ENCODE results near the gene PHF19. TPM values are rescaled to one million over a fixed set of nuclear protein-coding genes. Genes with fewer than 3 reads are reported as not detected.

The PHF19 gene
- 35.5 and 40.1 TPM in 2 replicates for total RNA-seq (2014; rRNA removed; shearing (Covaris generic))

DNA sequence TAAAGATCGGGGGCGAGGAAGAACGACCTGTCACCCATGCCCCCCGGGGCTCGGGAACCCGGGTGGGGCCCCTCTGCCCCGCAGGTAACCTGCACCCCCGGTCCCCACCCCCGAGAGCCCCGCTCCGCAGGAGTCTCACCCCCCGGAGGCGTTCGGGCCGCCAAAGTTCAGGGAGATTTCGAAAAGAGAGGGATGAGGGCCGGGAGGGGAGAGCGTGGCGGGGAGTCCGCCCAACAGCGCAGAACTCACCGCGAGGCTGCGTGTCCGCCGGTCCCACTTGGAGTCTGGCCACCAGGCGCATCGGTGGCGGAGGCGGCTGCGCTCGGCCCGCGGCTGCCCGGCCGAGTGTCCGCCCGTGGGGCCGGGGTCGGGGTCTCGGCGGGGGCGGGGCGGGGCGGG, at the start of gene PHF19:
PHF19 (minus strand) TSS at position 347 of the 399 bp plus-strand sequence. CDS start 2,447 bp downstream, outside the sequence.
- DNase-seq, result no peak
- peaks cover 4% of the 10 kb centered on the region for H3K36me3 ChIP-seq (replicated peaks; ENCODE audit: control insufficient read depth, insufficient read depth, low read length)
- peak within 1 kb of the TSS; percentile 74 for H3K4me3 ChIP-seq (ENCODE audit: insufficient read depth, low read depth, low read length)
- peaks cover 3% of the 10 kb centered on the region; the same call in 1 of the 2 replicates for H3K27me3 ChIP-seq (ENCODE audit: control insufficient read depth, insufficient read depth, low read length)

- no peaks in the 10 kb centered on the region; the same call in 1 of the 2 replicates for H3K36me3 ChIP-seq (replicated peaks; ENCODE audit: control insufficient read depth, insufficient read depth, low read length)
- no peak for DNase-seq
- no peak within 1 kb of the TSS for H3K4me3 ChIP-seq (ENCODE audit: insufficient read depth, low read depth, low read length)
- H3K27me3 ChIP-seq (ENCODE audit: control insufficient read depth, insufficient read depth, low read length), result peaks cover 7% of the 10 kb centered on the region
Measured at GRCh38 chr9:120926397-120926928, 49.5 kb upstream of the PHF19 start, which contains the start of gene TRAF1. TSS of gene TRAF1 (minus strand) at chr9:120926796. CDS start at chr9:120926075, 721 bp downstream.

GRCh38 chr9:120925535-120926396, 48.8 kb upstream of the PHF19 start:
- no peak for DNase-seq
- Histone ChIP-seq H3K36me3 (replicated peaks; ENCODE audit: control insufficient read depth, insufficient read depth, low read length) (no peaks in the 10 kb centered on the region; the same call in 1 of the 2 replicates), H3K4me3 (ENCODE audit: insufficient read depth, low read depth, low read length) (no peak overlapping the region), H3K27me3 (ENCODE audit: control insufficient read depth, insufficient read depth, low read length) (peaks cover 7% of the 10 kb centered on the region)

GRCh38 chr9:120924698-120925534, 47.9 kb upstream of the PHF19 start:
- Histone ChIP-seq H3K27me3 (ENCODE audit: control insufficient read depth, insufficient read depth, low read length) (peaks cover 7% of the 10 kb centered on the region), H3K36me3 (replicated peaks; ENCODE audit: control insufficient read depth, insufficient read depth, low read length) (no peaks in the 10 kb centered on the region; the same call in 1 of the 2 replicates), H3K4me3 (ENCODE audit: insufficient read depth, low read depth, low read length) (no peak overlapping the region)
- no peak for DNase-seq

- Histone ChIP-seq H3K27me3 (ENCODE audit: control insufficient read depth, insufficient read depth, low read length) (peaks cover 5% of the 10 kb centered on the region), H3K4me3 (ENCODE audit: insufficient read depth, low read depth, low read length) (no peak overlapping the region), H3K36me3 (replicated peaks; ENCODE audit: control insufficient read depth, insufficient read depth, low read length) (no peaks in the 10 kb centered on the region; the same call in 1 of the 2 replicates)
- no peak for DNase-seq
Measured at GRCh38 chr9:120923620-120924328, 46.8 kb upstream of the PHF19 start.

GRCh38 chr9:120922404-120923195, 45.6 kb upstream of the PHF19 start:
- Histone ChIP-seq H3K4me3 (ENCODE audit: insufficient read depth, low read depth, low read length) (no peak overlapping the region), H3K27me3 (ENCODE audit: control insufficient read depth, insufficient read depth, low read length) (no peaks in the 10 kb centered on the region; the same call in 1 of the 2 replicates), H3K36me3 (replicated peaks; ENCODE audit: control insufficient read depth, insufficient read depth, low read length) (no peaks in the 10 kb centered on the region; the same call in 1 of the 2 replicates)
- no peak for DNase-seq

GRCh38 chr9:120921661-120922181, 44.7 kb upstream of the PHF19 start:
- H3K4me3 ChIP-seq (ENCODE audit: insufficient read depth, low read depth, low read length), result no peak overlapping the region
- no peaks in the 10 kb centered on the region; the same call in 1 of the 2 replicates for H3K36me3 ChIP-seq (replicated peaks; ENCODE audit: control insufficient read depth, insufficient read depth, low read length)
- no peak for DNase-seq
- no peaks in the 10 kb centered on the region for H3K27me3 ChIP-seq (ENCODE audit: control insufficient read depth, insufficient read depth, low read length)

DNA sequence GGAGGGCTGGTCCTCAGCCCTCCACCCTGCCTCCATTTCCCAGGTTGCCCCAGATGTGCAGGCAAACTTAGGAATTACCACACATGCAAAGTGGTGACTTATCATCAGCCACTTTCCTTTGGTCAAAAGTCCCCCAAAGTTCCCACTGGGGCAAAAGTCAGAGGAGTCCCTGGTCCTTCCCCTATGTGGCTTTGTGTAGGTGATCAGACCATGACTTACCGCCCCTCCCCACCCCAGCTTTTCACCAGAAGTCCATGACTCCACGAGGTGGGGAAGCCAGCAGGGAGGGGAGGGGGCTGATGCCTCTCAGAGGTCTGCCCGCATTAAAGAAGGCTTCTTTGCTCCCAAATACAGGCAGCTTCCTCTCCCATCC, 43.8 kb upstream of the PHF19 start:
- Histone ChIP-seq H3K4me3 (ENCODE audit: insufficient read depth, low read depth, low read length) (no peak overlapping the region), H3K27me3 (ENCODE audit: control insufficient read depth, insufficient read depth, low read length) (no peaks in the 10 kb centered on the region), H3K36me3 (replicated peaks; ENCODE audit: control insufficient read depth, insufficient read depth, low read length) (no peaks in the 10 kb centered on the region; the same call in 1 of the 2 replicates)
- no peak for DNase-seq

DNA sequence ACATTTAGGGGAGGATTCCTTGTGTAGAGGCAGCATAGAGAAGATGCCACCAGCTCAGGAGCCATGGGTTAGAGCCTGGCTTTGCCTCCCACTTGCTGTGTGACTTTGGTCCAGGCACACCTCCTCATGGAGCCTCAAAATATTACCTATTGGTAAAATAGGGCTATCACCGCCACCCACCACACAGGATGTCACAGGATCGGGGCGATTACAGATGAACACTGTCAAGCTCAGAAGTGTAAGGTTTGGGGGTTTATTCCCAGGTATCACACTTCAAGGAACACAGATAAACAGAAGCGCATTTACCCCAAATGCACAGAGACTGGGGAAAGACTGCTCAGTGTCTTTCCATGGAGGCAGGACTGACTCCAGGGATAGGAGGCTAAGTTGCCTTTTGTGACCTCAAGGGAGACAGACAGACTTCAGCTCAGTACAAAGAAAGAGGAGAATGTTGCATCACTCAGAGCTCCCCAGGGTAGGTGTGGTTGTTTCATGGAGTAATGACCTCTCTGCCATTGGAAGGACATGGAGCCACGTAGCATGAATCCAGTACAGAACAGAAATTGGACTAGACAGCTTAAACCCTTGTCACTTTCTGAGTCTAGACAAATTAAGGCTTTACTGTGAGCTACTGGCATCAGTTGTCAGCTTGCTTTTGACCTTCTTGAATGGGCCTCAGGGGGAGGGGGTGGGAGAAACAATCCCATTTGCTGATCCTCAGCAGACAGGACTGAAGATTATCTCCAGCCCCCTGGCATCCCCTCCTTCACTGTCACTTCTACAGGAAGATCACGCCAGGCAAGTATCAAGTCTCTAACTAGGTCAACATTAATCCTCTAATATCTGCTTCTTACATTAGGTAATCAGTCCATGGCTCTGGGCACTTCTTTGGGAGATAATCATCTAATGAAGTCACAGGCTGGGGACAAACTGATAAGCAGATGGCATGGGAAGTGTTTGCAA, 43.1 kb upstream of the PHF19 start:
- no peaks in the 10 kb centered on the region; the same call in 1 of the 2 replicates for H3K36me3 ChIP-seq (replicated peaks; ENCODE audit: control insufficient read depth, insufficient read depth, low read length)
- no peak for DNase-seq
- no peak overlapping the region for H3K4me3 ChIP-seq (ENCODE audit: insufficient read depth, low read depth, low read length)
- H3K27me3 ChIP-seq (ENCODE audit: control insufficient read depth, insufficient read depth, low read length), result no peaks in the 10 kb centered on the region

DNA sequence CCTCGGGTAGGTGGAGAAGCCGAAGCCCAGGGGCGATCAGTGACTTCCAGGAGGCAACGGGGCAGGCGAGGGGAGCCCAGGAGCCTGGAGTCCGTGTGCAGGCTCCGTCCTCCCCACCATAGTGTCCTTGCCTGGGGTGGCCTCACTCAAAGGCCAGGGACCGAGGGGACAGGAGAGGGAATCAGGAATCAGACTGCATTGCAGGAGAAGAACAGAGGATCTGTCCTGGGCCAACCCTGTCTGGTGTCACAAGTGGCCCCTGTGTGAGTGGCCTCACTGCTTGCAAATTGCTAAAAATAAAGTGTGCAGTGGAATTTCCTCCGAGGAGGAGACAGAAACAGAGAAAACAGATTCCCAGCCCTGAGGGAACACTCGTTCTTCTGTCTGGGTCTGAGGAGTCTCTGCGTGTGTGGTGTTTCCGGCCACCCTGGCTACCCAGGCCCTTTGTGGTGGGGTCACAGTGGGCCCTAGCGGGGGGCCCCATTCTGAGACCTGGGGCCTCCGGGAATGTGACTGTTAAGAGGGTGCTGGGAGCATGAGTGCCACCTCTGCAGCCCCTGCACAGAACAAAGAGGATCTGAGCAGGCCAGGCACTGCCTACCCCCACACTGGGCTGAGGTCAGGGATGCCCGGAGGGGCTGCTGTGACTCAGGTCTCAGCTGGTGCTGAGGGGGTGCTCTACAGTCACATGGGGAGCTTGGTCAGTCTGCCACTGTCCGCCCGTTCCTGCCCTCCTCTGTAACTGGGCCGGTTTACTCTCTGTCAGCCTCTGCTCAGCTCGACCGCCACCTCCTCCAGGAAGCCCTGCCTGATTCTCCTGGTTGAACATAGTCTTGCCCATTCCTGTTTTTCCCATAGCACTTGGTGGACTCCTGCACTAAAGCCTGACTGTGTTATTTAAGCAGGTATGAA, 42.2 kb upstream of the PHF19 start:
- DNase-seq, result no peak
- Histone ChIP-seq H3K36me3 (replicated peaks; ENCODE audit: control insufficient read depth, insufficient read depth, low read length) (no peaks in the 10 kb centered on the region), H3K27me3 (ENCODE audit: control insufficient read depth, insufficient read depth, low read length) (no peaks in the 10 kb centered on the region), H3K4me3 (ENCODE audit: insufficient read depth, low read depth, low read length) (no peak overlapping the region)

- no peak for DNase-seq
- Histone ChIP-seq H3K27me3 (ENCODE audit: control insufficient read depth, insufficient read depth, low read length) (no peaks in the 10 kb centered on the region), H3K36me3 (replicated peaks; ENCODE audit: control insufficient read depth, insufficient read depth, low read length) (no peaks in the 10 kb centered on the region), H3K4me3 (ENCODE audit: insufficient read depth, low read depth, low read length) (no peak overlapping the region)
Measured at GRCh38 chr9:120917929-120918762, 41.2 kb upstream of the PHF19 start.

Data from H7 (cell line).